Trophoblast cell (in vitro differentiated cells and primary cell): ENCODE data around the gene FANCE.
A peak's percentile ranks its signal among the peaks of the same experiment; 100 is the strongest.

Experiments
- DNase-seq, 2 donors: peaks; one replicate each; pipeline ENCODE4 v3.0.0-alpha.2; 2016
- H2AFZ ChIP-seq: 2 replicates; pipeline ENCODE4 v1.6.1; 2013; ENCODE audit warnings: low read length, moderate library complexity, mild to moderate bottlenecking; ENCODE audit not compliant: insufficient read depth, poor library complexity
- H2AK5ac ChIP-seq: 2 replicates; pipeline ENCODE4 v1.6.1; 2013; ENCODE audit warnings: mild to moderate bottlenecking, low read length
- H2BK120ac ChIP-seq: 2 replicates; pipeline ENCODE4 v1.6.1; 2013; ENCODE audit warnings: low read length, mild to moderate bottlenecking, moderate library complexity; ENCODE audit not compliant: insufficient read depth, poor library complexity
- H2BK12ac ChIP-seq: 2 replicates; pipeline ENCODE4 v1.6.1; 2013; ENCODE audit warnings: mild to moderate bottlenecking, low read length, moderate library complexity
- H2BK5ac ChIP-seq: 2 replicates; pipeline ENCODE4 v1.6.1; 2013; ENCODE audit warnings: low read length, low read depth, moderate library complexity, mild to moderate bottlenecking; ENCODE audit not compliant: poor library complexity
- H3K14ac ChIP-seq: 2 replicates; pipeline ENCODE4 v1.6.1; 2013; ENCODE audit warnings: mild to moderate bottlenecking, low read length
- H3K18ac ChIP-seq: 2 replicates; pipeline ENCODE4 v1.6.1; 2013; ENCODE audit warnings: mild to moderate bottlenecking, low read length
- H3K23ac ChIP-seq: 2 replicates; pipeline ENCODE4 v1.6.1; 2013; ENCODE audit warnings: low read length
- H3K27ac ChIP-seq: 2 replicates; pipeline ENCODE4 v1.5.1; 2013; ENCODE audit warnings: low read depth, mild to moderate bottlenecking, inconsistent platforms, low read length, moderate library complexity
- H3K27me3 ChIP-seq: 2 replicates; pipeline ENCODE4 v1.6.1; 2013; ENCODE audit warnings: inconsistent platforms, mild to moderate bottlenecking, low read length, moderate library complexity; ENCODE audit not compliant: insufficient read depth
- H3K36me3 ChIP-seq, 2 experiments: 1 replicate in 1 of 2; 2 replicates in 1 of 2; pipeline ENCODE4 v1.6.1; 2013; ENCODE audit warnings: low read length in 2 of 2, mild to moderate bottlenecking in 2 of 2, moderate library complexity in 1 of 2; ENCODE audit not compliant: insufficient read depth in 2 of 2, control insufficient read depth in 1 of 2
- H3K4ac ChIP-seq: 2 replicates; pipeline ENCODE4 v1.6.1; 2013; ENCODE audit warnings: low read depth, mild to moderate bottlenecking, low read length, moderate library complexity
- H3K4me1 ChIP-seq, 2 experiments: 1 replicate in 1 of 2; 2 replicates in 1 of 2; pipeline ENCODE4 v1.6.1; 2013; ENCODE audit warnings: low read length in 2 of 2, mild to moderate bottlenecking in 2 of 2, moderate library complexity in 1 of 2; ENCODE audit not compliant: insufficient read depth in 2 of 2, control insufficient read depth in 1 of 2
- H3K4me2 ChIP-seq: 2 replicates; pipeline ENCODE4 v1.6.1; 2013; ENCODE audit warnings: inconsistent platforms, mild to moderate bottlenecking, low read length, moderate library complexity
- H3K4me3 ChIP-seq: 2 replicates; pipeline ENCODE4 v1.5.1; 2013; ENCODE audit warnings: mild to moderate bottlenecking, low read depth, low read length, inconsistent platforms
- H3K79me1 ChIP-seq: one replicate; pipeline ENCODE4 v1.6.1; 2013; ENCODE audit warnings: low read length
- H3K79me2 ChIP-seq: 2 replicates; pipeline ENCODE4 v1.6.1; 2013; ENCODE audit warnings: low read length, mild to moderate bottlenecking; ENCODE audit not compliant: control insufficient read depth, insufficient read depth, poor library complexity
- H3K9ac ChIP-seq: 2 replicates; pipeline ENCODE4 v1.6.1; 2013; ENCODE audit warnings: mild to moderate bottlenecking, low read length
- H3K9me3 ChIP-seq: 2 replicates; pipeline ENCODE4 v1.6.1; 2013; ENCODE audit warnings: low read depth, mild to moderate bottlenecking, control low read depth, inconsistent platforms, low read length; ENCODE audit not compliant: insufficient read depth
- H4K12ac ChIP-seq: 2 replicates; pipeline ENCODE4 v1.6.1; 2013; ENCODE audit warnings: low read depth, mild to moderate bottlenecking, low read length, moderate library complexity
- H4K8ac ChIP-seq: 2 replicates; pipeline ENCODE4 v1.6.1; 2013; ENCODE audit warnings: low read depth, mild to moderate bottlenecking, low read length, moderate library complexity
- H4K91ac ChIP-seq: one replicate; pipeline ENCODE4 v1.6.1; 2013; ENCODE audit warnings: low read depth, mild to moderate bottlenecking, low read length, moderate library complexity
- WGBS: extraction: QIAGEN DNeasy Blood & Tissue Kit; methylation state at CpG from one replicate; pipeline ENCODE4 v1.1.7; 2013; ENCODE audit warnings: missing lambda C conversion rate; ENCODE audit not compliant: insufficient read length, insufficient coverage; ENCODE audit errors: extremely low coverage; 5-methylcytosine and 5-hydroxymethylcytosine counted together

Gene FANCE

GRCh38 chr6:35491558-35492257 lies 39.6 kb downstream of the FANCE start:
- peaks cover 80% of the 10 kb centered on the region for H3K79me1 ChIP-seq
- no peak overlapping the region for H3K4me3 ChIP-seq
- no peaks in the 10 kb centered on the region for H3K27me3 ChIP-seq
- H2AFZ ChIP-seq: peak overlapping the region; percentile 20
- H3K79me2 ChIP-seq: peaks cover 62% of the 10 kb centered on the region
- DNase-seq: peak; percentile 60 to 63
- H2BK12ac ChIP-seq: peak overlapping the region; percentile 40
- no peak overlapping the region for H3K23ac ChIP-seq
- peak overlapping the region; percentile 34 for H3K9ac ChIP-seq
- H3K4me2 ChIP-seq: peak overlapping the region; percentile 69
- no peaks in the 10 kb centered on the region for H3K9me3 ChIP-seq
- H2BK120ac ChIP-seq: peak overlapping the region; percentile 91
- H4K12ac ChIP-seq: peak overlapping the region; percentile 1
- H3K4ac ChIP-seq: peak overlapping the region; percentile 90
- peaks cover 64 to 75% of the 10 kb centered on the region in 2 experiments for H3K4me1 ChIP-seq
- H2BK5ac ChIP-seq: peak overlapping the region; percentile 93
- peak overlapping the region; percentile 73 for H2AK5ac ChIP-seq
- WGBS: no CpG with 5 or more reads among the region's 5 CpGs
- peak overlapping the region; percentile 85 for H3K18ac ChIP-seq
- peak overlapping the region; percentile 93 for H3K14ac ChIP-seq
- H3K36me3 ChIP-seq: peaks cover 6 to 8% of the 10 kb centered on the region in 2 experiments
- H4K8ac ChIP-seq: peak overlapping the region; percentile 80
- H4K91ac ChIP-seq: peak overlapping the region; percentile 98
- H3K27ac ChIP-seq: peak overlapping the region; percentile 97

GRCh38 chr6:35492258-35492973 lies 40.3 kb downstream of the FANCE start:
- H3K9me3 ChIP-seq: no peaks in the 10 kb centered on the region
- peak overlapping the region; percentile 97 for H3K27ac ChIP-seq
- peak overlapping the region; percentile 43 for H4K8ac ChIP-seq
- peaks cover 6 to 8% of the 10 kb centered on the region in 2 experiments for H3K36me3 ChIP-seq
- peak overlapping the region; percentile 23 for H3K4ac ChIP-seq
- H3K79me1 ChIP-seq: peaks cover 79% of the 10 kb centered on the region
- peak overlapping the region; percentile 4 for H2AFZ ChIP-seq
- no peak overlapping the region for H3K23ac ChIP-seq
- H3K79me2 ChIP-seq: peaks cover 66% of the 10 kb centered on the region
- peak overlapping the region; percentile 73 for H2AK5ac ChIP-seq
- peak overlapping the region; percentile 85 for H3K18ac ChIP-seq
- DNase-seq: no peak
- H3K4me3 ChIP-seq: no peak overlapping the region
- peak overlapping the region; percentile 26 for H3K14ac ChIP-seq
- H3K4me2 ChIP-seq: peak overlapping the region; percentile 69
- H3K4me1 ChIP-seq: peaks cover 60 to 69% of the 10 kb centered on the region in 2 experiments
- no CpG with 5 or more reads among the region's 7 CpGs for WGBS
- H4K12ac ChIP-seq: peak overlapping the region; percentile 1
- peak overlapping the region; percentile 87 for H2BK120ac ChIP-seq
- peak overlapping the region; percentile 93 for H2BK5ac ChIP-seq
- peak overlapping the region; percentile 51 for H2BK12ac ChIP-seq
- H4K91ac ChIP-seq: peak overlapping the region; percentile 98
- H3K9ac ChIP-seq: peak overlapping the region; percentile 20
- H3K27me3 ChIP-seq: no peaks in the 10 kb centered on the region

- Histone ChIP-seq H3K36me3 (peaks cover 6 to 8% of the 10 kb centered on the region in 2 experiments), H2BK12ac (peak overlapping the region; percentile 51), H2AK5ac (no peak overlapping the region), H3K9ac (no peak overlapping the region), H4K12ac (no peak overlapping the region), H3K4me1 (peaks cover 57 to 63% of the 10 kb centered on the region in 2 experiments), H4K91ac (peak overlapping the region; percentile 98), H3K23ac (no peak overlapping the region), H3K4me3 (no peak overlapping the region), H3K27ac (peak overlapping the region; percentile 97), H3K27me3 (no peaks in the 10 kb centered on the region), H3K4ac (peak overlapping the region; percentile 99), H2BK120ac (peak overlapping the region; percentile 26), H3K18ac (peak overlapping the region; percentile 22), H3K79me2 (peaks cover 67% of the 10 kb centered on the region), H3K9me3 (no peaks in the 10 kb centered on the region), H2AFZ (no peak overlapping the region), H3K79me1 (peaks cover 81% of the 10 kb centered on the region), H3K4me2 (peak overlapping the region; percentile 69), H2BK5ac (peak overlapping the region; percentile 59), H3K14ac (no peak overlapping the region), H4K8ac (peak overlapping the region; percentile 27)
- no CpG with 5 or more reads among the region's 7 CpGs for WGBS
- peak; percentile 89 to 92 for DNase-seq
These were observed 40.8 kb downstream of the FANCE start for GRCh38 chr6:35492974-35493284.

- H3K4me2 ChIP-seq: peak overlapping the region; percentile 69
- H3K79me1 ChIP-seq: peaks cover 81% of the 10 kb centered on the region
- peak overlapping the region; percentile 99 for H3K4ac ChIP-seq
- DNase-seq: peak; percentile 37 to 53
- peak overlapping the region; percentile 49 for H4K91ac ChIP-seq
- H2AK5ac ChIP-seq: peak overlapping the region; percentile 85
- peak overlapping the region; percentile 16 for H3K4me3 ChIP-seq
- peaks cover 6 to 8% of the 10 kb centered on the region in 2 experiments for H3K36me3 ChIP-seq
- peak overlapping the region; percentile 41 for H4K8ac ChIP-seq
- H2AFZ ChIP-seq: peak overlapping the region; percentile 4
- no CpG with 5 or more reads among the region's 28 CpGs for WGBS
- H2BK12ac ChIP-seq: peak overlapping the region; percentile 58
- H3K18ac ChIP-seq: peak overlapping the region; percentile 48
- H4K12ac ChIP-seq: no peak overlapping the region
- H3K79me2 ChIP-seq: peaks cover 68% of the 10 kb centered on the region
- H2BK5ac ChIP-seq: peak overlapping the region; percentile 15
- no peaks in the 10 kb centered on the region for H3K27me3 ChIP-seq
- peak overlapping the region; percentile 6 for H3K23ac ChIP-seq
- H3K9ac ChIP-seq: no peak overlapping the region
- H3K14ac ChIP-seq: peak overlapping the region; percentile 78
- H2BK120ac ChIP-seq: peak overlapping the region; percentile 52
- peaks cover 55 to 62% of the 10 kb centered on the region in 2 experiments for H3K4me1 ChIP-seq
- peak overlapping the region; percentile 97 for H3K27ac ChIP-seq
- H3K9me3 ChIP-seq: no peaks in the 10 kb centered on the region
These were observed 41.3 kb downstream of the FANCE start for GRCh38 chr6:35493307-35493983.
